ENCODE data around the gene MAGI2. TPM values are rescaled to one million over a fixed set of nuclear protein-coding genes. Genes with fewer than 3 reads are reported as not detected.
"Not testable (repeated sequence)": the region's sequence is repeated elsewhere in the genome, so short reads cannot be mapped to it uniquely, and the experiment has no call there.

The MAGI2 gene
- polyA plus RNA-seq, 1 experiment = 0.81 TPM

- TF ChIP-seq CTCF (IDR thresholded peaks at IDR 0.05; ENCODE audit: insufficient read depth, low read depth, low read length) = no peak
- Histone ChIP-seq H3K4me3 (ENCODE audit: low read depth, low read length) (no peak overlapping the region), H3K27me3 (ENCODE audit: control insufficient read depth, insufficient read depth, low read length) (no peaks in the 10 kb centered on the region), H3K36me3 (ENCODE audit: control insufficient read depth, insufficient read depth, low read length) (no peaks in the 10 kb centered on the region)
- POLR2A ChIA-PET = no interaction called here
- DNase-seq (ENCODE audit: low read depth) = no peak
- CTCF ChIA-PET = interaction anchor here (0.7 kb wide), 1 partner anchor 43 kb away, joined by 3 read pairs; no protein-coding TSS in a partner anchor
These were observed 874.8 kb downstream of the MAGI2 start for GRCh38 chr7:78578686-78579085.

- CTCF ChIA-PET; H3K27me3 ChIP-seq (ENCODE audit: control insufficient read depth, insufficient read depth, low read length); H3K36me3 ChIP-seq (ENCODE audit: control insufficient read depth, insufficient read depth, low read length); DNase-seq (ENCODE audit: low read depth); POLR2A ChIA-PET; H3K4me3 ChIP-seq (ENCODE audit: low read depth, low read length): not testable (repeated sequence)
These were observed 876.1 kb downstream of the MAGI2 start for GRCh38 chr7:78577174-78577952.

- ChIA-PET CTCF (no interaction called here), POLR2A (no interaction called here)
- peak; percentile 41 for DNase-seq (ENCODE audit: low read depth)
- no peak for TF ChIP-seq CTCF (IDR thresholded peaks at IDR 0.05; ENCODE audit: insufficient read depth, low read depth, low read length)
- Histone ChIP-seq H3K27me3 (ENCODE audit: control insufficient read depth, insufficient read depth, low read length) (no peaks in the 10 kb centered on the region), H3K36me3 (ENCODE audit: control insufficient read depth, insufficient read depth, low read length) (no peaks in the 10 kb centered on the region), H3K4me3 (ENCODE audit: low read depth, low read length) (no peak overlapping the region)
These were observed 877.2 kb downstream of the MAGI2 start for GRCh38 chr7:78576236-78576635.

- DNase-seq (ENCODE audit: low read depth) = no peak
- no peak for TF ChIP-seq CTCF (IDR thresholded peaks at IDR 0.05; ENCODE audit: insufficient read depth, low read depth, low read length)
- no peak overlapping the region for H3K4me3 ChIP-seq (ENCODE audit: low read depth, low read length)
- no peaks in the 10 kb centered on the region for H3K36me3 ChIP-seq (ENCODE audit: control insufficient read depth, insufficient read depth, low read length)
- ChIA-PET POLR2A (no interaction called here), CTCF (no interaction called here)
- no peaks in the 10 kb centered on the region for H3K27me3 ChIP-seq (ENCODE audit: control insufficient read depth, insufficient read depth, low read length)
These were observed 882.2 kb downstream of the MAGI2 start for GRCh38 chr7:78571292-78571691.

GRCh38 chr7:78568690-78569089, 884.8 kb downstream of the MAGI2 start:
- Histone ChIP-seq H3K4me3 (ENCODE audit: low read depth, low read length) (no peak overlapping the region), H3K27me3 (ENCODE audit: control insufficient read depth, insufficient read depth, low read length) (no peaks in the 10 kb centered on the region), H3K36me3 (ENCODE audit: control insufficient read depth, insufficient read depth, low read length) (no peaks in the 10 kb centered on the region)
- no peak for TF ChIP-seq CTCF (IDR thresholded peaks at IDR 0.05; ENCODE audit: insufficient read depth, low read depth, low read length)
- ChIA-PET POLR2A (no interaction called here), CTCF (interaction anchor here (0.8 kb wide), 1 partner anchor 16 kb away, joined by 6 read pairs; no protein-coding TSS in a partner anchor)
- DNase-seq (ENCODE audit: low read depth) = no peak

- CTCF ChIA-PET = interaction anchor here (0.9 kb wide), 1 partner anchor 21 kb away, joined by 3 read pairs; no protein-coding TSS in a partner anchor
- Histone ChIP-seq H3K27me3 (ENCODE audit: control insufficient read depth, insufficient read depth, low read length) (no peaks in the 10 kb centered on the region), H3K4me3 (ENCODE audit: low read depth, low read length) (no peak overlapping the region), H3K36me3 (ENCODE audit: control insufficient read depth, insufficient read depth, low read length) (no peaks in the 10 kb centered on the region)
- no peak for TF ChIP-seq CTCF (IDR thresholded peaks at IDR 0.05; ENCODE audit: insufficient read depth, low read depth, low read length)
- no peak for DNase-seq (ENCODE audit: low read depth)
- POLR2A ChIA-PET = no interaction called here
These were observed 885.6 kb downstream of the MAGI2 start for GRCh38 chr7:78567836-78568235.

All from BJ (cell line).